Gastrocnemius medialis (tissue), 4 donors: ENCODE results near the gene DZIP1L.

ENCODE experiments used
- POLR2A ChIP-seq, 2 donors: fragments of 450-650 bp; IDR thresholded peaks; one replicate each; pipeline ENCODE4 v1.6.1; 2017; ENCODE audit warnings: antibody characterized with exemption in 2 of 2, mild to moderate bottlenecking in 2 of 2, moderate library complexity in 2 of 2
- TF ChIP-seq, protein P1 (sequence below), 5 experiments: fragments of 450-650 bp in 3 of 5; fragments of 200-600 bp in 2 of 5; sonication (generic) in 2 of 5; IDR thresholded peaks in 4 of 5; conservative IDR thresholded peaks in 1 of 5; 1 replicate in 4 of 5; 2 replicates in 1 of 5; pipeline ENCODE4 v1.5.1; 2016 to 2019; ENCODE audit warnings: antibody characterized with exemption in 5 of 5, mild to moderate bottlenecking in 3 of 5, moderate library complexity in 3 of 5

DNA sequence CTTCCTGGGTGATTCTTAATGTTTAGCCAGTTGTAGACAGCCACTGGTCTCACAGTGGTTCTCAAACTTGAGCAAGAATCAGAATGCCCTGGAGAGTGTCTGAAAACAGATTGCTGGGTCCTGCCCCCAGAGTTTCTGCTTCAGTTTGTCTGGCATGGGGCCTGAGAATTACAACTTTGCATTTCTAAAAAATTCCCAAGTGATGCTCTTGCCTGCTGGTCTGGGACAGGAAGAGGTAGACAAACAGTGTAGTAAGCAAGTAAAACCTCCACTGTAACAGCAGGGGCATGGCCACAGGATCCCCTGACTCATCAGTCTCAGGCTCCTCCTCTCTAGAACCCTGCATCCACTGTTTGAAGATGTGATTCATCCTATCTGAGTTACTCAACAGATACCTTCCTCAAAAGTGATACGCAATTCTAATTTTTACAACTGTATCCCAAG is 36.5 kb downstream of the DZIP1L start:
- TF ChIP-seq POLR2A (IDR thresholded peaks at IDR 0.05): no peak
- TF ChIP-seq, protein P1, sequence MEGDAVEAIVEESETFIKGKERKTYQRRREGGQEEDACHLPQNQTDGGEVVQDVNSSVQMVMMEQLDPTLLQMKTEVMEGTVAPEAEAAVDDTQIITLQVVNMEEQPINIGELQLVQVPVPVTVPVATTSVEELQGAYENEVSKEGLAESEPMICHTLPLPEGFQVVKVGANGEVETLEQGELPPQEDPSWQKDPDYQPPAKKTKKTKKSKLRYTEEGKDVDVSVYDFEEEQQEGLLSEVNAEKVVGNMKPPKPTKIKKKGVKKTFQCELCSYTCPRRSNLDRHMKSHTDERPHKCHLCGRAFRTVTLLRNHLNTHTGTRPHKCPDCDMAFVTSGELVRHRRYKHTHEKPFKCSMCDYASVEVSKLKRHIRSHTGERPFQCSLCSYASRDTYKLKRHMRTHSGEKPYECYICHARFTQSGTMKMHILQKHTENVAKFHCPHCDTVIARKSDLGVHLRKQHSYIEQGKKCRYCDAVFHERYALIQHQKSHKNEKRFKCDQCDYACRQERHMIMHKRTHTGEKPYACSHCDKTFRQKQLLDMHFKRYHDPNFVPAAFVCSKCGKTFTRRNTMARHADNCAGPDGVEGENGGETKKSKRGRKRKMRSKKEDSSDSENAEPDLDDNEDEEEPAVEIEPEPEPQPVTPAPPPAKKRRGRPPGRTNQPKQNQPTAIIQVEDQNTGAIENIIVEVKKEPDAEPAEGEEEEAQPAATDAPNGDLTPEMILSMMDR (IDR thresholded peaks at IDR 0.05 in 4 of 5, conservative IDR thresholded peaks at IDR 0.05 in 1 of 5): no peak
